ENCODE measurements around the gene ARL13B. TPM values are rescaled to one million over a fixed set of nuclear protein-coding genes. Genes with fewer than 3 reads are reported as not detected.

Gene ARL13B
- total RNA-seq, 2 donors from 2014 or later = 3.5 to 4.3 TPM

GRCh38 chr3:93973131-93974126, 6.5 kb upstream of the ARL13B start, which contains the start of gene PROS1:
TSS of gene PROS1 (minus strand) at chr3:93973896. CDS start at chr3:93973749, 147 bp downstream.
- peaks cover 0 to 35% of the 10 kb centered on the region in 2 donors for H3K4me1 ChIP-seq
- H3K4me3 ChIP-seq = peak within 1 kb of the TSS; percentile 59 to 67
- no peaks in the 10 kb centered on the region for H3K27me3 ChIP-seq
- peak within 1 kb of the TSS; percentile 86 to 92 for H3K27ac ChIP-seq
- DNase-seq (ENCODE audit: low spot score) = peak; percentile 93
- no peaks in the 10 kb centered on the region for H3K36me3 ChIP-seq
- peak in 1 of 2 donors; percentile 48 for TF ChIP-seq CTCF (IDR thresholded peaks at IDR 0.05)
- no peaks in the 10 kb centered on the region for H3K9me3 ChIP-seq

DNA sequence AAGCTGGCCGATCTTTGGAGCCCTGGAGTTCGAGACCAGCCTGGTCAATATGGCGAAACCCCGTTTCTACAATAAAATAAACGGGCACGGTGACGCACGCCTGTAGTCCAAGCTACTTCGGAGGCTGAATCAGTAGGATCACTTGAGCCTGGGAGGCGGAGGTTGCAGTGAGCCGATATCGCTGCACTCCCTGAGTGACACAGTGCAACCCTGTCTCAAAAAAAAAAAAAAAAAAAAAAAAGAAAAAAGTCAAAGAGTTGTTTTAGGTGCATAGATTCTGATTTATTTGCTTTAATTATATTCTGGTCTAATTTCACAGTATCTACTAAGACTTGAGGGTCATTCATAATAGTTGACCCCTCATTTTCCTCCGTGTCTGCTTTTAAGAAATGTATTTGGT, 1.7 kb downstream of the ARL13B start:
- Histone ChIP-seq H3K27ac (no peak overlapping the region), H3K4me1 (peaks cover 0 to 11% of the 10 kb centered on the region in 2 donors), H3K27me3 (no peaks in the 10 kb centered on the region), H3K36me3 (no peaks in the 10 kb centered on the region), H3K9me3 (no peaks in the 10 kb centered on the region), H3K4me3 (no peak overlapping the region)
- DNase-seq (ENCODE audit: low spot score) = no peak
- no peak for TF ChIP-seq CTCF (IDR thresholded peaks at IDR 0.05)

GRCh38 chr3:93983408-93983807, 3.5 kb downstream of the ARL13B start:
- Histone ChIP-seq H3K36me3 (no peaks in the 10 kb centered on the region), H3K9me3 (no peaks in the 10 kb centered on the region), H3K27me3 (no peaks in the 10 kb centered on the region), H3K4me3 (no peak overlapping the region), H3K27ac (no peak overlapping the region), H3K4me1 (peaks cover 0 to 11% of the 10 kb centered on the region in 2 donors)
- DNase-seq (ENCODE audit: low spot score) = no peak
- TF ChIP-seq CTCF (IDR thresholded peaks at IDR 0.05) = no peak

DNA sequence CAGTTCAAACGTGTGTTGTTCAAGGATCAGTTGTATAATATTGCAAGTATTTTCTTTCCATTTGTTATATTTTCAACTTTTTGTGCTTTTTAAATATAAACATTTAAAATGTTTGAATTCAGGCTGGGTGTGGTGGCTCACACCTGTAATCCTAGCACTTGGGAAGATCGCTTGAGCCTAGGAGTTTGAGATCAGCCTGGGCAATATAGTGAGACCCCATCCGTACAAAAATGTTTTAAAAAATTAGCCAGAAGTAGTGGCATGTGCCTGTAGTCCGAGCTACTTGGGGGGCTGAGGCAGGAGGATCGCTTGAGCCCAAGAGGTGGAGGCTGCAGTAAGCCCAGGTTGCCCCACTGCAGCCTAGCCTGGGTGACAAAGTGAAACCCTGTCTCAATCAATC, 4.7 kb downstream of the ARL13B start:
- no peak for TF ChIP-seq CTCF (IDR thresholded peaks at IDR 0.05)
- Histone ChIP-seq H3K27me3 (no peaks in the 10 kb centered on the region), H3K4me3 (no peak overlapping the region), H3K4me1 (peaks cover 0 to 8% of the 10 kb centered on the region in 2 donors), H3K9me3 (no peaks in the 10 kb centered on the region), H3K36me3 (no peaks in the 10 kb centered on the region), H3K27ac (no peak overlapping the region)
- no peak for DNase-seq (ENCODE audit: low spot score)

- no peak overlapping the region for H3K4me3 ChIP-seq
- H3K4me1 ChIP-seq = no peaks in the 10 kb centered on the region
- TF ChIP-seq CTCF (IDR thresholded peaks at IDR 0.05) = no peak
- H3K36me3 ChIP-seq = no peaks in the 10 kb centered on the region
- DNase-seq (ENCODE audit: low spot score) = no peak
- no peaks in the 10 kb centered on the region for H3K27me3 ChIP-seq
- H3K27ac ChIP-seq = no peak overlapping the region
- no peaks in the 10 kb centered on the region for H3K9me3 ChIP-seq
Measured at GRCh38 chr3:93988283-93988682, 8.3 kb downstream of the ARL13B start.
